GM12891 (cell line): ENCODE results near the gene HOXB5.

ENCODE experiments used
- DNase-seq: peaks from one replicate; pipeline ENCODE4 v3.0.0; 2011; ENCODE audit warnings: low spot score; ENCODE audit not compliant: insufficient read length
- FAIRE-seq: peaks from 2 replicates; lab custom pipeline; 2011; peaks lifted over from hg19 to GRCh38; lab: Jason Lieb, UNC
- PAX5 ChIP-seq: IDR thresholded peaks from 2 replicates; pipeline ENCODE4 v1.6.1; 2011; ENCODE audit warnings: low read length, moderate library complexity, mild to moderate bottlenecking; ENCODE audit not compliant: insufficient read depth, severe bottlenecking
- POLR2A ChIP-seq: IDR thresholded peaks from 2 replicates; pipeline ENCODE4 v1.6.1; 2011; ENCODE audit warnings: low read depth, low read length, control low read depth
- POLR2AphosphoS5 ChIP-seq: IDR thresholded peaks from 2 replicates; pipeline ENCODE4 v1.6.1; 2011; ENCODE audit warnings: low read depth, low read length, control low read depth
- POU2F2 ChIP-seq: IDR thresholded peaks from 2 replicates; pipeline ENCODE4 v1.6.1; 2011; ENCODE audit warnings: low read depth, mild to moderate bottlenecking, control low read depth, low read length, moderate library complexity
- SPI1 ChIP-seq: IDR thresholded peaks from 2 replicates; pipeline ENCODE4 v1.6.1; 2011; ENCODE audit warnings: low read depth, low read length, control low read depth
- TAF1 ChIP-seq: IDR thresholded peaks from 2 replicates; pipeline ENCODE4 v1.6.1; 2011; ENCODE audit warnings: low read depth, low read length, control low read depth

The HOXB5 gene

GRCh38 chr17:48561884-48562810 is 31.4 kb downstream of the HOXB5 start:
- FAIRE-seq, result no peak
- no peak for DNase-seq
- TF ChIP-seq SPI1, result no peak
- TF ChIP-seq PAX5, result no peak
- TF ChIP-seq POLR2A, result no peak
- no peak for TF ChIP-seq POLR2AphosphoS5
- TF ChIP-seq TAF1, result no peak
- no peak for TF ChIP-seq POU2F2

GRCh38 chr17:48559840-48560817 is 33.5 kb downstream of the HOXB5 start:
- DNase-seq (no peak), FAIRE-seq (no peak)
- no peak for TF ChIP-seq POLR2A
- TF ChIP-seq POU2F2, result no peak

GRCh38 chr17:48559122-48559839 is 34.3 kb downstream of the HOXB5 start:
- no peak for TF ChIP-seq POLR2A
- no peak for TF ChIP-seq TAF1
- TF ChIP-seq SPI1, result no peak
- no peak for TF ChIP-seq POU2F2
- TF ChIP-seq POLR2AphosphoS5, result no peak
- TF ChIP-seq PAX5, result no peak
- DNase-seq (no peak), FAIRE-seq (no peak)

- DNase-seq (no peak), FAIRE-seq (no peak)
- TF ChIP-seq TAF1, result no peak
- TF ChIP-seq SPI1, result no peak
- no peak for TF ChIP-seq PAX5
- no peak for TF ChIP-seq POLR2A
- TF ChIP-seq POU2F2, result no peak
- TF ChIP-seq POLR2AphosphoS5, result no peak
Measured at GRCh38 chr17:48558831-48559121, 34.8 kb downstream of the HOXB5 start.

GRCh38 chr17:48558057-48558830 is 35.3 kb downstream of the HOXB5 start:
- no peak for TF ChIP-seq POU2F2
- TF ChIP-seq SPI1, result no peak
- no peak for TF ChIP-seq TAF1
- TF ChIP-seq POLR2AphosphoS5, result no peak
- TF ChIP-seq POLR2A, result no peak
- TF ChIP-seq PAX5, result no peak
- DNase-seq (no peak), FAIRE-seq (no peak)

- no peak for FAIRE-seq
- TF ChIP-seq SPI1, result no peak
- TF ChIP-seq POLR2AphosphoS5, result no peak
- TF ChIP-seq POU2F2, result no peak
- TF ChIP-seq PAX5, result no peak
- TF ChIP-seq POLR2A, result no peak
- no peak for TF ChIP-seq TAF1
- DNase-seq, result no peak
Measured at GRCh38 chr17:48556576-48557401, 36.8 kb downstream of the HOXB5 start.

- FAIRE-seq, result no peak
- DNase-seq, result no peak
- TF ChIP-seq POLR2AphosphoS5 (no peak), POLR2A (no peak), POU2F2 (no peak), SPI1 (no peak), PAX5 (no peak), TAF1 (no peak)
Measured at GRCh38 chr17:48556229-48556575, 37.4 kb downstream of the HOXB5 start.
